HS-27A (cell line): ENCODE data around the gene SFMBT2.
"Not testable (repeated sequence)": the region's sequence is repeated elsewhere in the genome, so short reads cannot be mapped to it uniquely, and the experiment has no call there.

Experiments used
- DNase-seq: peaks from one replicate; pipeline ENCODE4 v3.0.0-alpha.2; 2012; ENCODE audit warnings: low read depth, missing footprints

Gene SFMBT2

DNA sequence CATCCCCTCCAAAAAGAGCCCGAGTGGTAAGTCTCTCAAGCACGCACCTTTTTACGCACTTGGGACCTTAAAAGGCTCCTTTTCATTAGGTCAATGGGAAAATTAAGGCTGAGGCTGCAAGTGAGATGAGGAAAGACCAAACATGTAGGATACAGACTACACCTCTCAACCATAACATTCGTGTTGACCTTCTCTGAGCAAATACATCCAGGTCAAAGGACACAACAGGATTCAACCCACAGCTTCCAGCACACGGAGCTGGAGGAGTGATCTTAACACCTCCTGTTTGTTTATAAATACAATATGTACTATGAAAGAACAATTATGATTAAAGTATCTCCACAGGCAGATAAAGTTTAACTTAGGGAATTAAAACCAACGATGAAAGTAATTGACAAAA, 9.7 kb downstream of the SFMBT2 start:
- no peak for DNase-seq

- DNase-seq = no peak
Measured at GRCh38 chr10:7400068-7400715, 10.6 kb downstream of the SFMBT2 start.

DNA sequence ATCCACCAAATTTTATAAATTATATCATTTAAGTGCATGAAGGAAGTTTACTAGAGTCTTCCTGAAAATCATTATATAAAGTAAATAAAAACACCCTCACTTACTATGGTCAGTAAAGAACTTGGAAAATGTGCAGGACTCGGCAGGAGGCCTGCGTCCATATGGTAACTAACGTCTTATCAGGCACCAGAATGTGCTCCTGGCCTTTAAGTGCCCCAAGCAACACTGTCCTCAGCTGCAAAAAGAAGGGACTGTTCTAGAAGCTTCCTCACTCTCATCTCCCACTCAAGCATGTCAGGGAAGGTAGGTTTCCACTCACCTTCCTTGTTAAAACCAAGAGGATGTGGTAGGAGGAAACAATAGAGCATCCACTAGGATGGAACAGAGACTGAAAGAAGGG, 11.3 kb downstream of the SFMBT2 start:
- DNase-seq = no peak

- no peak for DNase-seq
Measured at GRCh38 chr10:7397049-7398035, 13.5 kb downstream of the SFMBT2 start.

- not testable (repeated sequence) for DNase-seq
Measured at GRCh38 chr10:7392301-7392700, 18.5 kb downstream of the SFMBT2 start.

DNA sequence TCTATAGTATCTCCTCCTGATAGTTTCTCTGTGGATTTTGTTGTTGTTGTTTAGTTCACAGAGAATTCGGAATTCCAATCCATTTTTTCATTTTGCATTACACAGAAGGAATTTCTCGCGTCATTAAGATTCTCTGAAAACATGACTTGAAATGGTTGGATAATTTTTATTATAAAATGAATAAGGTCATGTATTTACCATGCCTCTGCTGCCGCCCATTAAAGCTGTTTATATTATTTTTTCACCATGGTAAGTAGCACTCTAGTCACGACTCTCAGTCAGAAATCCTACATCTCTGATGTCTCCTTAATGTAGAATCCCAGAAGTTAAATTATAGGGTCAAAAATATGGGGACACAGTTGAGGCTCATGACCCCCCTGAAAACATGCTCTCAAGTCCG, 19.1 kb downstream of the SFMBT2 start:
- DNase-seq = no peak

- DNase-seq = not testable (repeated sequence)
Measured at GRCh38 chr10:7390689-7391110, 20.1 kb downstream of the SFMBT2 start.

DNA sequence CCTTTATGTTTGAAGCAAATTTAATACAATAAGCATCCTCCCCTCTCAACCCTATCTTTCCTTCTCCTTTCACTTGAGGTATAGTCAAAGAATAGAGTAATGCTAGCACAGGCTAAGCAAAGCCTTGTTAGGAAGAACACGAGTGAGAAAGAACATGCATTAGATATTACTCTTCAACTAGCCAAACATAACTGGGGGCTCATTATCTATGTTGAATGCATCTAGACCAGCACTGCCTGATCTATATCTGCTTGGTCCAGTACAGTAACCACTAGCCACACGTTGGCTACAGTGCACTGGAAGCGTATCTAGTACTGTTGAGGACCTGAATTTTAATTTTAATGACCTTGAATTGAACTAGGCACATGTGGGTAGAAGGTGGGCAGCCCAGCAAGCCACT, 21.0 kb downstream of the SFMBT2 start:
- DNase-seq = no peak

- no peak for DNase-seq
Measured at GRCh38 chr10:7389346-7389745, 21.5 kb downstream of the SFMBT2 start.

GRCh38 chr10:7388602-7389001, 22.2 kb downstream of the SFMBT2 start:
- no peak for DNase-seq

DNA sequence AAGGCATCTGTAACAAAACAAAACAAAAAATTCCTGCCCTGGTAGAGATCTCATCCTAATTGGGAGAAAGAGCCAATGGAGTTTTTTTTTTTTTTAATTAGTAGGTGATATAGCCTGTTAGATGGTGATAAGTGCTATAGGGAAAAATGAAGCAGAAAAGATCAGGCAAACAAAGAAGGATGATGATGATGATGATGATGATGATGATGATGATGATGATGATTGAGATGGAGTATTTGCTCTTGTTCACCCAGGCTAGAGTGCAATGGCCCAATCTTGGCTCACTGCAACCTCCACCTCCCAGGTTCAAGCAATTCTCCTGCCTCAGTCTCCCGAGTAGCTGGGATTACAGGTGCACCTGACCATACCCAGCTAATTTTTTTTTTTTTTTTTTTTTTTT, 22.7 kb downstream of the SFMBT2 start:
- DNase-seq = not testable (repeated sequence)

GRCh38 chr10:7385114-7385513, 25.7 kb downstream of the SFMBT2 start:
- no peak for DNase-seq

GRCh38 chr10:7383442-7383841, 27.4 kb downstream of the SFMBT2 start:
- no peak for DNase-seq

DNA sequence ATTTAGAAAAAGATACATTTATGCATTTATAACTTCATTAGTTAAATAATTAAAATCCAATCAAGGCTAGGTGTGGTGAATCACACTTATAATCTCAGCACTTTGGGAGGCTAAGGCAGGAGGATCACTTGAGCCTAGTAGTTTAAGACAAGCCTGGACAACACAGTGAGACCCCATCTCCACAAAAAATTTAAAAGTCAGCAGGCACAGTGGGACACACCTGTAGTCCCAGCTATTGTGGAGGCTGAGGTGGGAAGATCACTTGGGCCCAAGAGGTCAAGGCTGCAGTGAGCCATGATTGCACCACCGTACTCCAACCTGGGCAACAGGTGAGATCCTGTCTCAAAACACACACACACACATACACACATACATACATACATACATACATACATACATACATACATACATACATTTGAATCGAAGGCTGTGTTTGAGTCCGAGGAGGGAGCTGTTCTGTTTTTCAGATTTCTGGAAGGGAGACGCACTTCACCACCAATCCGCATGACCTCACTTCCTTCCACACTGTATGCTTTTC, 30.1 kb downstream of the SFMBT2 start:
- no peak for DNase-seq

- no peak for DNase-seq
Measured at GRCh38 chr10:7378602-7379403, 32.0 kb downstream of the SFMBT2 start.

DNA sequence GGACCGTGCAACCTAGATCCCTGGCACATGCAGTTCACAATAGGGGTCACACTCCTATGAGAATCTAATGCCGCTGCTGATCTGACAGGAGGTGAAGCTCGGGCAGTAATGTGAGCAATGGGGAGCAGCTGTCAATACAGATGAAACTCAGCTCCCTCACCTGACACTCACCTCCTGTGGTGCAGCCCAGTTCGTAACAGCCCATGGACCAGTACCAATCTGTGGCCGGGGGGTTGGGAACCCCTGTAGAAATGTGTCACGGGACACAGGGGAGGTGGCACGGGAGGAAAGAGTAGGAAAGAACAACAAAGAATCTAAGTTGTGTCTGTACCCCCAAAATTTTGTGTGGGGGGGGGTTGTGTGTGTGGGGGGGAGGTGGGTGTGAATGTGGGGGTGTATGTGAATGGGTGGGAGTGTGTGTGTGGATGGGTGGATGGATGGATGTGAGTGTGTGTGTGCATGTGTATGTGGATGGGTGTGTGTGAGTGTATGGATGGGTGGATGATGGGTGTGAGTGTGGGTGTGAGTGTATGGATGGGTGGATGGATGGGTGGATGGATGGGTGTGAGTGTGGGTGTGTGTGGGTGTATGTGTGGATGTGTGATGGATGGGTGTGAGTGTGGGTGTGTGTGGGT, 33.1 kb downstream of the SFMBT2 start:
- no peak for DNase-seq

DNA sequence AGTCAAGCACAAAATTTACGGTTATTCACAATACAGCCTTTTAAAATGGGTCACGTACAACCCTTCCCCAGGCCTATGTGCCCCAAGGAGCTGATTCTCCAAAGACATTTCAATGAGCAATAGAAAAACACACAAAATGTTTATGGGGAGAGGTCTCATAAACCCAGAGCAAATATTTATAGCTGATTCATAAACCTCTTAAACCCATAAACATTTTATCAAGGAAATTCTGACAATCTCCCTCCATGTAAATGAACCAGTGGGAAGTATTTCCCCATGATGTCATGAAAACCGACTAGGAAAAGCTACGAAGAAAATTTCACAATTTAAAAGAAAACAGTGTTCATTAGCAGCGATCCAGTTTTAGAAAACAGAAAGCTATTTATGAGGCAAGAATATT, 36.0 kb downstream of the SFMBT2 start:
- DNase-seq = no peak

GRCh38 chr10:7373039-7373438, 37.8 kb downstream of the SFMBT2 start:
- no peak for DNase-seq

DNA sequence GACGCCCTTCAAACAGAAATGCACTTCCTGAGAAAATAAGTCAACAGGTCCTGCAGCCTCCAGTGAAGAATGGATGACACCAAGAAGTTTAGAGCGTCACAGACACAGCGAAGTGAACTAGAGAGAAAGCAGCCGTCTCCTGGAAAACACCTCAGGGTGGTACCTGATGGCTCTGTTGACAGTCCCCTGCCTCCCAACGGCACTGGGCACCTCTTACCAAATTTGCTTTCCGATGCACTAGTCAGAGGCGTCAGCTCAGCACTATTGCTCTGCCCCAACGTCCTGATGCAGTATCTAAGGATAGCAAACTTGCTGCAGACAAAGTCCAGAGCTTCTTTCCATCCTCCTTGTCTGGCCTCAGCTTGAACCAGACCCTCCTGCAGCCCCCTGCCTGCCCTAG, 38.3 kb downstream of the SFMBT2 start:
- DNase-seq = no peak

- no peak for DNase-seq
Measured at GRCh38 chr10:7370511-7370910, 40.3 kb downstream of the SFMBT2 start.

GRCh38 chr10:7365027-7365745, 45.6 kb downstream of the SFMBT2 start:
- no peak for DNase-seq
